ENCODE data around the gene DCAF11. TPM values are rescaled to one million over a fixed set of nuclear protein-coding genes. Genes with fewer than 3 reads are reported as not detected.

DCAF11 gene
- total and polyA plus RNA-seq, 2 of the 13 experiments (the other 11 are each of a cell fraction or from before 2014, with no cell fraction given), result 150 to 257 TPM

DNA sequence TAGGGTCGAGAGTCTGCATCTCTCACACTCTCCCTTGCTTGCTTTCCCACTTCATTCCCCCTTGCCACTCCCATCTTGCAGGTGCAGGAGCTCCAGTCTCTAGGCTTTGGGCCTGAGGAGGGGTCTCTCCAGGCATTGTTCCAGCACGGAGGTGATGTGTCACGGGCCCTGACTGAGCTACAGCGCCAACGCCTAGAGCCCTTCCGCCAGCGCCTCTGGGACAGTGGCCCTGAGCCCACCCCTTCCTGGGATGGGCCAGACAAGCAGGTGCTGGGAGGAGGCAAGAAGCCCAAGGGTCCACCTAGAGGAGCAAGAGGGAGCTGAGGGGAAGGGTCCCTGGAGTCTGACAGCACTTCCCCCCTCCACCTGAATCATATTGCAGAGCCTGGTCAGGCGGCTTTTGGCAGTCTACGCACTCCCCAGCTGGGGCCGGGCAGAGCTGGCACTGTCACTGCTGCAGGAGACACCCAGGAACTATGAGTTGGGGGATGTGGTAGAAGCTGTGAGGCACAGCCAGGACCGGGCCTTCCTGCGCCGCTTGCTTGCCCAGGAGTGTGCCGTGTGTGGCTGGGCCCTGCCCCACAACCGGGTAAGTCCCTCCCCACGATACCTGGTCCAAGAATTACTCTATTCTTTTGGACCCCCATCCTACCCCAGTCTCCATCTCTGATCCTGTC, 37.0 kb downstream of the DCAF11 start:
- Histone ChIP-seq H3K36me3 (replicated peaks in 1 of 2; ENCODE audit: control insufficient read depth in 1 of 2, insufficient read depth in 2 of 2, low read length in 2 of 2) (peaks cover 49 to 57% of the 10 kb centered on the region in 2 experiments), H3K9ac (ENCODE audit: insufficient read depth, low read depth, low read length) (no peak overlapping the region), H3K4me2 (ENCODE audit: low read depth, low read length) (no peak overlapping the region), H2AFZ (ENCODE audit: low read length) (no peak overlapping the region), H3K79me2 (ENCODE audit: insufficient read depth, low read length) (peaks cover 20% of the 10 kb centered on the region), H3K27ac (ENCODE audit: extremely low read length, insufficient read depth, low read length) (no peak overlapping the region), H3K9me3 (ENCODE audit: low read length) (no peaks in the 10 kb centered on the region), H3K4me3 (replicated peaks in 1 of 3; ENCODE audit: insufficient read depth in 1 of 3, low read depth in 2 of 3, low read length in 3 of 3) (no peak overlapping the region), H4K20me1 (ENCODE audit: insufficient read depth, low read length) (peaks cover 7% of the 10 kb centered on the region), H3K4me1 (ENCODE audit: insufficient read depth, low read length) (peaks cover 20% of the 10 kb centered on the region), H3K27me3 (ENCODE audit: control insufficient read depth in 1 of 2, insufficient read depth in 2 of 2, low read length in 2 of 2) (no peaks in the 10 kb centered on the region; a peak in 1 of 5 replicates)
- WGBS (ENCODE audit: low lambda C conversion rate), result 96% methylated on average over 16 of the region's 16 CpGs
- ChIA-PET POLR2A (interaction anchor here (1.3 to 11.8 kb wide), 5 partner anchors 8 to 37 kb away, joined by 3 to 233 read pairs (median 22); partner anchors contain the start of genes DCAF11, EMC9, IRF9 and NRL), CTCF (ENCODE audit: low intra/inter-chr PET ratio, low total read pairs) (no interaction called here)
- no peak for ATAC-seq
- intact Hi-C loops (cut with micrococcal nuclease; ENCODE audit: unreplicated experiment), result no loop called here
- no peak for FAIRE-seq
- in situ Hi-C loops (cut with HindIII; ENCODE audit: extremely low pct_ligation_motif_present, low pct_unique_long_range_greater_than_20kb), result no loop called here
- no peak for DNase-seq (ENCODE audit: low spot score)
- BruUV-seq (replicated peaks), result no TSS peak
- TF ChIP-seq RBFOX2 (IDR thresholded peaks at IDR 0.05; ENCODE audit: low read depth, low read length) (peak; percentile 57), PAX8 (CRISPR knock-in tag; IDR thresholded peaks at IDR 0.05; ENCODE audit: borderline replicate concordance) (no peak), ZNF335 (CRISPR knock-in tag; IDR thresholded peaks at IDR 0.05) (no peak), ZNF567 (CRISPR knock-in tag; IDR thresholded peaks at IDR 0.05; ENCODE audit: borderline replicate concordance) (no peak), TGIF2 (CRISPR knock-in tag; IDR thresholded peaks at IDR 0.05) (no peak), MTA1 (CRISPR knock-in tag; IDR thresholded peaks at IDR 0.05; ENCODE audit: borderline replicate concordance) (peak; percentile 49; the same call in 1 of the 2 replicates), RBAK (CRISPR knock-in tag; IDR thresholded peaks at IDR 0.05) (no peak), ZNF3 (CRISPR knock-in tag; IDR thresholded peaks at IDR 0.05) (no peak), ZNF841 (CRISPR knock-in tag; IDR thresholded peaks at IDR 0.05; ENCODE audit: borderline replicate concordance) (no peak), NFIB (CRISPR knock-in tag; IDR thresholded peaks at IDR 0.05; ENCODE audit: borderline replicate concordance) (no peak), ISL2 (CRISPR knock-in tag; IDR thresholded peaks at IDR 0.05) (no peak), SAP130 (CRISPR knock-in tag; IDR thresholded peaks at IDR 0.05; ENCODE audit: low read depth) (no peak), HDAC6 (IDR thresholded peaks at IDR 0.05; ENCODE audit: low read depth, low read length) (no peak), SOX13 (IDR thresholded peaks at IDR 0.05) (no peak), SOX13 (CRISPR knock-in tag; conservative IDR thresholded peaks at IDR 0.05 in 1 of 2, IDR thresholded peaks at IDR 0.05 in 1 of 2) (no peak), NFE2L2 (IDR thresholded peaks at IDR 0.05; ENCODE audit: low read length) (no peak), MBNL3 (CRISPR knock-in tag; conservative IDR thresholded peaks at IDR 0.05) (no peak), MXD4 (CRISPR knock-in tag; IDR thresholded peaks at IDR 0.05) (no peak), KLF6 (CRISPR knock-in tag; IDR thresholded peaks at IDR 0.05) (no peak), ZNF614 (CRISPR knock-in tag; IDR thresholded peaks at IDR 0.05; ENCODE audit: borderline replicate concordance) (no peak), SP5 (CRISPR knock-in tag; IDR thresholded peaks at IDR 0.05; ENCODE audit: borderline replicate concordance, low read depth) (no peak), POLR2A (IDR thresholded peaks at IDR 0.05; ENCODE audit: insufficient read depth in 1 of 2, low read depth in 2 of 2, low read length in 2 of 2) (no peak), ZNF264 (CRISPR knock-in tag; IDR thresholded peaks at IDR 0.05) (no peak), HES4 (CRISPR knock-in tag; IDR thresholded peaks at IDR 0.05; ENCODE audit: borderline replicate concordance) (peak; percentile 86)
- TF ChIP-seq, protein P1, sequence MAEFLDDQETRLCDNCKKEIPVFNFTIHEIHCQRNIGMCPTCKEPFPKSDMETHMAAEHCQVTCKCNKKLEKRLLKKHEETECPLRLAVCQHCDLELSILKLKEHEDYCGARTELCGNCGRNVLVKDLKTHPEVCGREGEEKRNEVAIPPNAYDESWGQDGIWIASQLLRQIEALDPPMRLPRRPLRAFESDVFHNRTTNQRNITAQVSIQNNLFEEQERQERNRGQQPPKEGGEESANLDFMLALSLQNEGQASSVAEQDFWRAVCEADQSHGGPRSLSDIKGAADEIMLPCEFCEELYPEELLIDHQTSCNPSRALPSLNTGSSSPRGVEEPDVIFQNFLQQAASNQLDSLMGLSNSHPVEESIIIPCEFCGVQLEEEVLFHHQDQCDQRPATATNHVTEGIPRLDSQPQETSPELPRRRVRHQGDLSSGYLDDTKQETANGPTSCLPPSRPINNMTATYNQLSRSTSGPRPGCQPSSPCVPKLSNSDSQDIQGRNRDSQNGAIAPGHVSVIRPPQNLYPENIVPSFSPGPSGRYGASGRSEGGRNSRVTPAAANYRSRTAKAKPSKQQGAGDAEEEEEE (CRISPR knock-in tag; IDR thresholded peaks at IDR 0.05; ENCODE audit: borderline replicate concordance), result no peak
- TF ChIP-seq, protein P2, sequence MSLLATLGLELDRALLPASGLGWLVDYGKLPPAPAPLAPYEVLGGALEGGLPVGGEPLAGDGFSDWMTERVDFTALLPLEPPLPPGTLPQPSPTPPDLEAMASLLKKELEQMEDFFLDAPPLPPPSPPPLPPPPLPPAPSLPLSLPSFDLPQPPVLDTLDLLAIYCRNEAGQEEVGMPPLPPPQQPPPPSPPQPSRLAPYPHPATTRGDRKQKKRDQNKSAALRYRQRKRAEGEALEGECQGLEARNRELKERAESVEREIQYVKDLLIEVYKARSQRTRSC (CRISPR knock-in tag; IDR thresholded peaks at IDR 0.05; ENCODE audit: low read depth), result no peak
